Osteocyte (in vitro differentiated cells): ENCODE measurements around the gene PLD3. TPM values are rescaled to one million over a fixed set of nuclear protein-coding genes. Genes with fewer than 3 reads are reported as not detected.

Experiments
- DNase-seq: peaks from one replicate; pipeline ENCODE4 v3.0.0; 2021; ENCODE audit warnings: mixed read lengths; ENCODE audit not compliant: unreplicated experiment; ENCODE audit errors: extremely low spot score
- H3K27ac Mint-ChIP-seq: one replicate; pipeline ENCODE4 v1.8.0; 2021; ENCODE audit warnings: mild to moderate bottlenecking, mixed read lengths; ENCODE audit not compliant: unreplicated experiment
- H3K27me3 Mint-ChIP-seq: one replicate; pipeline ENCODE4 v1.8.0; 2021; ENCODE audit warnings: mixed read lengths; ENCODE audit not compliant: unreplicated experiment
- H3K36me3 Mint-ChIP-seq: one replicate; pipeline ENCODE4 v1.8.0; 2021; ENCODE audit warnings: mixed read lengths; ENCODE audit not compliant: unreplicated experiment
- H3K4me1 Mint-ChIP-seq: one replicate; pipeline ENCODE4 v1.8.0; 2021; ENCODE audit warnings: mixed read lengths; ENCODE audit not compliant: unreplicated experiment
- H3K4me3 Mint-ChIP-seq: one replicate; pipeline ENCODE4 v1.8.0; 2021; ENCODE audit warnings: mild to moderate bottlenecking, moderate library complexity, mixed read lengths; ENCODE audit not compliant: unreplicated experiment
- H3K9me3 Mint-ChIP-seq: one replicate; pipeline ENCODE4 v1.8.0; 2021; ENCODE audit warnings: mixed read lengths; ENCODE audit not compliant: unreplicated experiment
- total RNA-seq: library from RNA; stranded (reverse); gene quantifications from 2 replicates; pipeline ENCODE4 v1.2.1, GENCODE V29; 2021
- TF ChIP-seq, protein P1 (sequence below): fragments of 200-600 bp; sonication (generic); IDR thresholded peaks from 2 replicates; pipeline ENCODE4 v1.5.0; 2021; ENCODE audit warnings: antibody characterized with exemption, mild to moderate bottlenecking, moderate library complexity

The PLD3 gene
- total RNA-seq, 1 donor from 2014 or later: 499 TPM

DNA sequence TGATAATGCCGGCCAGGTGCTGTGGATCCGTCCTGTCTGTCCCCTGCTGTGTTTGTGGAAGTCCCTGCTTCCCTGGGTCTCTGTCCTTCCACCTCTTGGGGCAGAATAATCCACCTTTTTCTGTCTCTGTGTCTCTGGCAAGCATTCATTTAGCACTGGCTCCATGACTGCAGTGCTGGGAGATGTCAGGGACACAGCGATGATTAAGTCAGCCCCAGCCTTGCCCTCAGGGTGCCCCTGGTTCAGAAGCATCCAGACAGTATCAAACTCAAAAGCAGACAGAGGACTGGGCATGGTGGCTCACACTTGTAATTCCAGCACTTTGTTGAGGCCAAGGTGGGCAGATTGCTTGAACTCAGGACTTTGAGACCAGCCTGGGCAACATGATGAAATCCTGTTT is 40.0 kb downstream of the PLD3 start:
- H3K4me1 Mint-ChIP-seq: no peaks in the 10 kb centered on the region
- no peaks in the 10 kb centered on the region for H3K36me3 Mint-ChIP-seq
- TF ChIP-seq, protein P1, sequence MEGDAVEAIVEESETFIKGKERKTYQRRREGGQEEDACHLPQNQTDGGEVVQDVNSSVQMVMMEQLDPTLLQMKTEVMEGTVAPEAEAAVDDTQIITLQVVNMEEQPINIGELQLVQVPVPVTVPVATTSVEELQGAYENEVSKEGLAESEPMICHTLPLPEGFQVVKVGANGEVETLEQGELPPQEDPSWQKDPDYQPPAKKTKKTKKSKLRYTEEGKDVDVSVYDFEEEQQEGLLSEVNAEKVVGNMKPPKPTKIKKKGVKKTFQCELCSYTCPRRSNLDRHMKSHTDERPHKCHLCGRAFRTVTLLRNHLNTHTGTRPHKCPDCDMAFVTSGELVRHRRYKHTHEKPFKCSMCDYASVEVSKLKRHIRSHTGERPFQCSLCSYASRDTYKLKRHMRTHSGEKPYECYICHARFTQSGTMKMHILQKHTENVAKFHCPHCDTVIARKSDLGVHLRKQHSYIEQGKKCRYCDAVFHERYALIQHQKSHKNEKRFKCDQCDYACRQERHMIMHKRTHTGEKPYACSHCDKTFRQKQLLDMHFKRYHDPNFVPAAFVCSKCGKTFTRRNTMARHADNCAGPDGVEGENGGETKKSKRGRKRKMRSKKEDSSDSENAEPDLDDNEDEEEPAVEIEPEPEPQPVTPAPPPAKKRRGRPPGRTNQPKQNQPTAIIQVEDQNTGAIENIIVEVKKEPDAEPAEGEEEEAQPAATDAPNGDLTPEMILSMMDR: no peak
- DNase-seq: no peak
- no peak overlapping the region for H3K27ac Mint-ChIP-seq
- H3K4me3 Mint-ChIP-seq: no peak overlapping the region
- H3K27me3 Mint-ChIP-seq: no peaks in the 10 kb centered on the region
- no peaks in the 10 kb centered on the region for H3K9me3 Mint-ChIP-seq

DNA sequence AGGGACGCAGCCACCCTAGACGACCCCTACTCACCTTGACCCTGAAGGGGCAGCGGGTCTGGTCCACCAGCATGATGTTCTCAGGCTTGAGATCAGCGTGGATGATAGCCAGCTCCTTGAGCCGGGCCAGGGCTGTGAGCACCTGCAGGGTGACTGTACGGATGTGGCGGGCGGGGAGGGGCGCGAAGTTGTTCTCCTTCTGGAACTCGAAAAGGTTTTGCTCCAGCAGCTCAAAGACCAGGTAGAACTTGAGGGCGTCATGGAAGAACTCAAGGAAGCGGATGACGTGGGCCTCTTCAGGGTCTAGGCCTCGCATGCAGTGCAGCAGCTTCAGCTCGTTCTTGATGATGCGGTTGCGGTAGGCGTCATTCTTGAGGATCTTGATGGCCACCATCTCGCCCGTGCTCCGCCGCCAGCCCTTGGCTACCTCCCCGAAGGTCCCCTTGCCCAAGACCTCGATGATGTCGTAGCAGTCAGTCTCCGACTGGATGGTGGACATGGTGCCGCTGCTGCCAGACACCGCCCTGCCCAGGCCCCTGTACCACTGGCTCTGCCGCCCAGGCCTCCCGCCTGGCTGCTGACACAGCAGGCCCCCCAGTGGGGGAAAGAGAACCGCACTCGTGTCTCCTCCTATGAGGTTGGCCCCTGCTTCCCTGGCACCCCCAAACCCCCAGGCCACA is 41.0 kb downstream of the PLD3 start:
- Mint-ChIP-seq H3K27ac (no peak overlapping the region), H3K4me3 (no peak overlapping the region), H3K27me3 (no peaks in the 10 kb centered on the region), H3K9me3 (no peaks in the 10 kb centered on the region), H3K4me1 (no peaks in the 10 kb centered on the region), H3K36me3 (no peaks in the 10 kb centered on the region)
- DNase-seq: no peak
- TF ChIP-seq, protein P1: no peak

DNA sequence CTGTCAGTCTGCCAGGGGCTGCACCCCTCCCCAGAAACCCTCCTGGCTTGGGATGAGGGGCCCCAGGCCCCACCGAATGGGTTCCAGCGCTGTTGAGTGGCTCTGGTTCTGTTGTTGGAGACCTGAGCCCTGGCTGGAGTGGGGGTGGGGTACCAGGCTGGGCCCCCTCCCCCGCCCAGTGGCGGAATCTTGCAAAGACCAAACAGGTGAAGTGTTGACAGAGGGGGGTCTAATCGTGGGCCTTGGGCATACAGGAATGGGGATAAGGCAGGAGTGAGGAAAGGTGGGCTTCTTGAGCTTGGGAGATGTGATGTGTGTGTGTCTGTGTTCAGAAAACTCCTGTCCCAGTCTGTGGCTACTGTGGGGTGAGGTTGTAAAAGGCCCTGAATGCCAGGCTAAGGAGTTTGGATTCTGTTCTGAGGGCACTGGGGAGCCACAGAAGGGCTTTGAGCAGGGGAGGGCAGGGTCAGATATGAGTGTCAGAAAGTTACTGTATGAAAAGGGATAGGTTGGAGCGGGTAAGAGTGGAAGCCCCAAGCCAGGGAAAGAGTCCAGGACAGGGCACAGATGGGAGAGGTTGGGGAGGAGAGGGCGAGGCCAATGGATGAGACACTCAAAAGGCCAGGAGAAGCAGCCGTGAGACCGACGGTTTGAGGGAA is 41.7 kb downstream of the PLD3 start, which contains the start of gene HIPK4:
HIPK4 (minus strand) TSS at position 98 of the 659 bp plus-strand sequence. CDS start 279 bp downstream, outside the sequence.
- Mint-ChIP-seq H3K4me1 (no peaks in the 10 kb centered on the region), H3K36me3 (no peaks in the 10 kb centered on the region)
- DNase-seq: no peak

DNA sequence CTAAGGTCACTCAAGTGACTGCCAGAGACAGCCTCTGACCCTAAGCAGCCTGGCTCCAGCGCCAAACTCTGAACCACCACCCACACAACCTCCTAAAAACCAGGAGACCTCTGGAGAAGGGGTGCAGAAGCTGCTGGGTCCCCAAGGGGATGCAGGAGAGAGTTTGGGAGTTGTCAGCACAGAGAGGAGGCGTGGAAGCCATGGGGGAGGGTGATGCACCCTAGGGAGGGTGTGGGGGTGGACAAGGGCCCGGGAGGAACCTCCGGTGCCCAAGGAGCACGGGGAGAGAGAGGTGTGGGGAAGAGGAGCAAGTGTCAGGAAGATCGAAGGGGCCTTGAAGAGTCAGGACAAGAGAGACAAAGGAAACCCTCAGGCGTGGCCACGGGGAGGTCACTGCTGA is 43.6 kb downstream of the PLD3 start:
- no peaks in the 10 kb centered on the region for H3K27me3 Mint-ChIP-seq
- H3K9me3 Mint-ChIP-seq: no peaks in the 10 kb centered on the region
- TF ChIP-seq, protein P1: no peak
- H3K27ac Mint-ChIP-seq: no peak overlapping the region
- DNase-seq: no peak
- no peaks in the 10 kb centered on the region for H3K4me1 Mint-ChIP-seq
- no peak overlapping the region for H3K4me3 Mint-ChIP-seq
- peaks cover 5% of the 10 kb centered on the region for H3K36me3 Mint-ChIP-seq

More for the DNA sequence above, 41.7 kb downstream of the PLD3 start, which contains the start of gene HIPK4:
- TF ChIP-seq, protein P1: no peak
- no peak within 1 kb of the TSS for H3K27ac Mint-ChIP-seq
- no peaks in the 10 kb centered on the region for H3K9me3 Mint-ChIP-seq
- H3K27me3 Mint-ChIP-seq: no peaks in the 10 kb centered on the region
- H3K4me3 Mint-ChIP-seq: no peak within 1 kb of the TSS

DNA sequence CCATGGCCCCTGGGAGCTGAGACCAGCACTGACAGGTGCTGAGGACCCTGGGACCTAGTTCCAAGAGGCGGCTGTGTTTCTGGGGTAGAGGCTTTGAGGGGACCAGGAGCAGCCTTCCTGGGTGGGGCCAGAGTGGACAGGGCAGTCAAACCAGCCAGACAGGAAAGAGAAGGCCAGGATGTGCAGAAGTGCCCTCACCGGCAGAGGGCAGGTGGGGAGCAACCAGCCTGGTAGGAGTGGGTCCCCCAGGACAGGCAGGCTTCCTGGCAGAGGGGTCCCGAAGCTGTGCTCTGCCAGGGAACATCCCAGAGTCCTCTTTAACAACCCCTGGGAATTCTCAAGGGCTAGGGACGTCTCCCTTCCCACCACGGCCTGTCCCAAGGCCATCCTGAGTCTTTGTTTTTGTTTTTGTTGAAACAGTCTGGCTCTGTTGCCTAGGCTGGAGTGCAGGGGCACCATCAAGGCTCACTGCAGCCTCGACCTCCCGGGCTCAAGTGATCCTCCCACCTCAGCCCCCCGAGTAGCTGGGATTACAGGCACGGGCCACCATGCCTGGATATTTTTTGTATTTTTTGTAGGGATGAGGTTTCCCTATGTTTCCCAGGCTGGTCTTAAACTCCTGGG is 44.5 kb downstream of the PLD3 start:
- H3K36me3 Mint-ChIP-seq: peaks cover 5% of the 10 kb centered on the region
- no peak overlapping the region for H3K27ac Mint-ChIP-seq

More for the DNA sequence above, 44.5 kb downstream of the PLD3 start:
- no peaks in the 10 kb centered on the region for H3K27me3 Mint-ChIP-seq
- no peak for DNase-seq
- no peaks in the 10 kb centered on the region for H3K4me1 Mint-ChIP-seq
- H3K9me3 Mint-ChIP-seq: no peaks in the 10 kb centered on the region
- TF ChIP-seq, protein P1: no peak
- no peak overlapping the region for H3K4me3 Mint-ChIP-seq
